Heart left ventricle (tissue), 13 donors: Measurements from ENCODE around the gene LCP2.

Source experiments
- POLR2A ChIP-seq, 2 donors: fragments of 450-650 bp; IDR thresholded peaks; one replicate each; pipeline ENCODE4 v1.6.1; 2017; ENCODE audit warnings: antibody characterized with exemption in 2 of 2, mild to moderate bottlenecking in 2 of 2, moderate library complexity in 2 of 2
- TF ChIP-seq, protein P1 (sequence below), 12 donors: fragments of 200-600 bp; sonication (generic) in 4 of 12; IDR thresholded peaks; one replicate each; pipeline versions ENCODE4 v1.5.0 to v1.8.0; 2018 to 2022; ENCODE audit warnings: antibody characterized with exemption in 12 of 12, mild to moderate bottlenecking in 5 of 12
- donor health status: ischemic (EF 13 %, LVEDD 7.1; RV severe dilation, severe dysfunction).
- donor health status: DM: no; HTN: yes; CAD: no.
- donor health status: DM: no; HTN: no; CAD: no.
- donor health status: ischemic (EF 25% LVEDD 6.9; RV normal size, moderate dysfunction).
- donor health status: ischemic (EF 25% LVEDD 5.7; RV mildly dilated, moderate dysfunction).
- donor health status: ischemic (EF 35%, LVEDD 5.7; RV mildly dilated, moderate dysfunction).
- donor health status: nonischemic (EF 11% LVEDD 7.7; RV severe dilation, severe dysfunction).
- donor health status: DM: yes; HTN: yes; CAD: no.
- donor health status: PGD.
- donor health status: ischemic (EF 29% LVEDD 5.4; RV normal size, mild dysfunction).
- donor health status: nonischemic (EF 23%, LVEDD 6.1; RV moderate dilation, normal function).

GRCh38 chr5:170250810-170251317 is 46.7 kb downstream of the LCP2 start:
- TF ChIP-seq POLR2A (IDR thresholded peaks at IDR 0.05): no peak
- TF ChIP-seq, protein P1, sequence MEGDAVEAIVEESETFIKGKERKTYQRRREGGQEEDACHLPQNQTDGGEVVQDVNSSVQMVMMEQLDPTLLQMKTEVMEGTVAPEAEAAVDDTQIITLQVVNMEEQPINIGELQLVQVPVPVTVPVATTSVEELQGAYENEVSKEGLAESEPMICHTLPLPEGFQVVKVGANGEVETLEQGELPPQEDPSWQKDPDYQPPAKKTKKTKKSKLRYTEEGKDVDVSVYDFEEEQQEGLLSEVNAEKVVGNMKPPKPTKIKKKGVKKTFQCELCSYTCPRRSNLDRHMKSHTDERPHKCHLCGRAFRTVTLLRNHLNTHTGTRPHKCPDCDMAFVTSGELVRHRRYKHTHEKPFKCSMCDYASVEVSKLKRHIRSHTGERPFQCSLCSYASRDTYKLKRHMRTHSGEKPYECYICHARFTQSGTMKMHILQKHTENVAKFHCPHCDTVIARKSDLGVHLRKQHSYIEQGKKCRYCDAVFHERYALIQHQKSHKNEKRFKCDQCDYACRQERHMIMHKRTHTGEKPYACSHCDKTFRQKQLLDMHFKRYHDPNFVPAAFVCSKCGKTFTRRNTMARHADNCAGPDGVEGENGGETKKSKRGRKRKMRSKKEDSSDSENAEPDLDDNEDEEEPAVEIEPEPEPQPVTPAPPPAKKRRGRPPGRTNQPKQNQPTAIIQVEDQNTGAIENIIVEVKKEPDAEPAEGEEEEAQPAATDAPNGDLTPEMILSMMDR (IDR thresholded peaks at IDR 0.05): no peak
